Type B pancreatic cell (in vitro differentiated cells): Measurements from ENCODE around the gene ITGAL. TPM values are rescaled to one million over a fixed set of nuclear protein-coding genes. Genes with fewer than 3 reads are reported as not detected.

Experiments
- DNase-seq: peaks from one replicate; pipeline ENCODE4 v3.0.0; 2021; ENCODE audit warnings: mixed read lengths; ENCODE audit not compliant: unreplicated experiment; ENCODE audit errors: extremely low spot score
- H3K27ac Mint-ChIP-seq: 2 replicates; pipeline ENCODE4 v1.8.0; 2021; ENCODE audit warnings: mild to moderate bottlenecking, mixed read lengths
- H3K27me3 Mint-ChIP-seq: 2 replicates; pipeline ENCODE4 v1.8.0; 2021; ENCODE audit warnings: mixed read lengths
- H3K36me3 Mint-ChIP-seq: 2 replicates; pipeline ENCODE4 v1.8.0; 2021; ENCODE audit warnings: mixed read lengths
- H3K4me1 Mint-ChIP-seq: one replicate; pipeline ENCODE4 v1.8.0; 2021; ENCODE audit warnings: mixed read lengths; ENCODE audit not compliant: unreplicated experiment
- H3K4me3 Mint-ChIP-seq: 2 replicates; pipeline ENCODE4 v1.8.0; 2021; ENCODE audit warnings: mild to moderate bottlenecking, mixed read lengths
- H3K9me3 Mint-ChIP-seq: 2 replicates; pipeline ENCODE4 v1.8.0; 2021; ENCODE audit warnings: mixed read lengths
- microRNA-seq: library from miRNA; unstranded; fragments of <30 nt; microRNA quantifications from one replicate; pipeline ENCODE4, GENCODE V29; 2020
- total RNA-seq: library from RNA; stranded (reverse); gene quantifications from 2 replicates; pipeline ENCODE4 v1.2.1, GENCODE V29; 2021; ENCODE audit warnings: low replicate concordance
- TF ChIP-seq, protein P1 (sequence below): fragments of 200-600 bp; sonication (generic); conservative IDR thresholded peaks from 2 replicates; pipeline ENCODE4 v1.5.0; 2021; ENCODE audit warnings: antibody characterized with exemption, mild to moderate bottlenecking

The ITGAL gene
- total RNA-seq, 1 donor from 2014 or later, result 0.48 TPM

DNA sequence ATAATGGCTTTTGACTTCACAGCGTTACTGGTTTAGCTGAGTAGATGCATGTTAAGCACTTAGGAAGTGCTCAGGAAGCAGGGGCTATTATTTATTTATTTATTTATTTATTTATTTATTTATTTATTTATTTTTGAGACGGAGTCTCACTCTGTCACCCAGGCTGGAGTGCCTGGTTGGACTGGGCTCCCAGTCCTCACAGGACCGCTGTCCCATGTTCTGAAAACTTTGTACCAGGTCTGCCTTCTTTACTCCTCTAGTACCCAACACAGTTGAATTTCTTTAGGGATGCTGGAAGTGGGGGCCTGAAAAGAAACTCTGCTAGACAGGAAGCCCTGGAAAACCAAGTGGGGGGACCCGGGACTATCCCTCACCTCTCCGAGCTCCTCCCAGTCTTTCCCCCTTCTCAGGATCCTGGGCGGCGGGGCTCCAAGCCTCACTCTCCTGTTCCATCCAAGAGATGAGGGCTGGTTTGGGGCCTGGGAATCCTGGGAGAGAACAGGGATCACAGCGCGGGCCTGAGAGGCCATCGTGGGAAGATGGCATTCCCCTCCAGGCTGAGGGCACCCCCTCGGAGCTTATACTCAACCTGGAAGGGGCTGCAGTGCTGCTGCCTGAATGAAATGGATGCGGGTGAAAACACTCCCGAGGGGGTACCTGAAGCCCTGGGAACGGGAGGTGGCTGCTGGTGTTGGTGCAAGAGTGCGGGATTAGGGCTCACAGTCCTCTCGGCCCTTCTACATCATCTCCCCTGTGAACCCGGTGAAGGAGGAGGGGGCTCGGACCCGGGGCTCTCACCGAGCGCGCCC lies 98.3 kb downstream of the ITGAL start:
- Mint-ChIP-seq H3K36me3 (peaks cover 4% of the 10 kb centered on the region), H3K9me3 (no peaks in the 10 kb centered on the region), H3K4me1 (peaks cover 33% of the 10 kb centered on the region), H3K27ac (peak overlapping the region; percentile 93), H3K27me3 (no peaks in the 10 kb centered on the region), H3K4me3 (peak overlapping the region; percentile 93)
- TF ChIP-seq, protein P1, sequence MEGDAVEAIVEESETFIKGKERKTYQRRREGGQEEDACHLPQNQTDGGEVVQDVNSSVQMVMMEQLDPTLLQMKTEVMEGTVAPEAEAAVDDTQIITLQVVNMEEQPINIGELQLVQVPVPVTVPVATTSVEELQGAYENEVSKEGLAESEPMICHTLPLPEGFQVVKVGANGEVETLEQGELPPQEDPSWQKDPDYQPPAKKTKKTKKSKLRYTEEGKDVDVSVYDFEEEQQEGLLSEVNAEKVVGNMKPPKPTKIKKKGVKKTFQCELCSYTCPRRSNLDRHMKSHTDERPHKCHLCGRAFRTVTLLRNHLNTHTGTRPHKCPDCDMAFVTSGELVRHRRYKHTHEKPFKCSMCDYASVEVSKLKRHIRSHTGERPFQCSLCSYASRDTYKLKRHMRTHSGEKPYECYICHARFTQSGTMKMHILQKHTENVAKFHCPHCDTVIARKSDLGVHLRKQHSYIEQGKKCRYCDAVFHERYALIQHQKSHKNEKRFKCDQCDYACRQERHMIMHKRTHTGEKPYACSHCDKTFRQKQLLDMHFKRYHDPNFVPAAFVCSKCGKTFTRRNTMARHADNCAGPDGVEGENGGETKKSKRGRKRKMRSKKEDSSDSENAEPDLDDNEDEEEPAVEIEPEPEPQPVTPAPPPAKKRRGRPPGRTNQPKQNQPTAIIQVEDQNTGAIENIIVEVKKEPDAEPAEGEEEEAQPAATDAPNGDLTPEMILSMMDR, result no peak
- no peak for DNase-seq

DNA sequence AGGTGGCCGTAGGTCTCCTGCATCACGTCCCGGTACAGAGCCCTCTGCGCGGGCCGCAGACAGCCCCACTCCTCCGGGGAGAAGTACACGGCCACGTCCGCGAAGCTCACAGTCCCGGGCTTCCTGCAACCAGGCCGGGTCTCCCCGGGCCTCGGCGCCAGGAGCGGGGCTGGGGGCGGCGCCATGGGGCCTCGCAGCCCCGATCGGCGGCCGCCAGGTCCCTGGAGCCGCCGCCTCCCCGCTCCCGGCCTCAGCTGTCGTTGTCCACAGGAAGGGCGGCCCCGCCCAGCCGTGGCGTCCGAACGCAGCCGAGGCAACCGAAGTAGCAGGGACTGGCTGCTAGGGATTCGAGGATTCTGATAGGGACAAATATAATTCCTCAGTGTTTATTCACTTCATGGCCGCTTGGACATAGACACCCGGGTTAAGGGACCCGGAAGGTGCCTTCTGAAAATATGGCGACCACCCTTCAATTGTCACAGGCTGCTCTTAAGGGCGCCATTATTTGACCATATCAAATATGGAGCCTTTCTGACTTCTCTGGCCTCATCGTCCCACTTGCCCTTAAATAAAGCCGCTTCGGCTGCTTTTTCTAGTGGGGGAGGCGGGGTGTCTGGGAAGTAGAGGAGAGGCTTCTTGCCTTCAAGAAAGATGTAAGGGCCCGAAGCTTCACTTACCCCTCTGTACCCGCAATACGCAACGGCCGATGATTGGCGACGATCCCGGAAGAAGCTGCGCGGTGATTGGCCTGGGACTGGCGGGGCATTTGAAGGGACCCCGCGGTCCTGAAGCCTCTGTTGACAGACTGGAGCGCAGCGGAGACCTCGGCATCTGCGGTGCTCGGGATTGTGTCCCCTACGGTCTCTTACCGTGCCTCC lies 99.1 kb downstream of the ITGAL start, which contains the start of gene ZNF688:
TSS of gene ZNF688 (minus strand) at position 270 of the 878 bp plus-strand sequence. CDS start at position 185, 85 bp downstream.
- no peaks in the 10 kb centered on the region for H3K27me3 Mint-ChIP-seq
- DNase-seq, result peak; percentile 88
- peak within 1 kb of the TSS; percentile 93 for H3K27ac Mint-ChIP-seq
- H3K4me3 Mint-ChIP-seq, result peak within 1 kb of the TSS; percentile 96
- TF ChIP-seq, protein P1, result peak; percentile 30
- peaks cover 24% of the 10 kb centered on the region for H3K4me1 Mint-ChIP-seq
- H3K36me3 Mint-ChIP-seq, result peaks cover 4% of the 10 kb centered on the region
- H3K9me3 Mint-ChIP-seq, result no peaks in the 10 kb centered on the region

Small RNA genes lying within 50 kb of the gene (microRNA-seq; reads per million reads assigned to microRNA genes)
- not detected for gene MIR4518

Other genes with a start within 250 kb of the ITGAL start
- 9.1 and 15.3 TPM in 2 replicates for gene NPIPB13, start 224.3 kb upstream of the ITGAL start, total RNA-seq
- 64.6 and 68.9 TPM in 2 replicates for gene CD2BP2, start 117.4 kb upstream of the ITGAL start, total RNA-seq
- gene TBC1D10B, start 102.2 kb upstream of the ITGAL start, total RNA-seq, result 46.8 and 50.0 TPM in 2 replicates
- 10.4 and 21.7 TPM in 2 replicates for gene MYL11, start 97.9 kb upstream of the ITGAL start, total RNA-seq
- 1.4 and 2.3 TPM in 2 replicates for gene SEPTIN1, start 90.2 kb upstream of the ITGAL start, total RNA-seq
- 14.5 and 21.1 TPM in 2 replicates for gene ZNF48, start 77.3 kb upstream of the ITGAL start, total RNA-seq
- gene ZNF771, start 65.1 kb upstream of the ITGAL start, total RNA-seq, result 4.7 and 15.5 TPM in 2 replicates
- 41.8 and 62.1 TPM in 2 replicates for gene DCTPP1, start 42.7 kb upstream of the ITGAL start, total RNA-seq
- gene SEPHS2, start 26.9 kb upstream of the ITGAL start, total RNA-seq, result 58.6 and 84.8 TPM in 2 replicates
- 58.7 and 59.6 TPM in 2 replicates for gene ZNF768, start 53.8 kb downstream of the ITGAL start, total RNA-seq
- 9.3 and 11.4 TPM in 2 replicates for gene ZNF747, start 62.1 kb downstream of the ITGAL start, total RNA-seq
- 16.8 and 20.2 TPM in 2 replicates for gene ZNF764, start 85.6 kb downstream of the ITGAL start, total RNA-seq
- gene ZNF688, start 99.0 kb downstream of the ITGAL start, total RNA-seq, result 9.8 and 14.3 TPM in 2 replicates
- 22.4 and 29.1 TPM in 2 replicates for gene ZNF785, start 113.0 kb downstream of the ITGAL start, total RNA-seq
- gene ZNF689, start 137.6 kb downstream of the ITGAL start, total RNA-seq, result 8.1 and 14.9 TPM in 2 replicates
- gene PRR14, start 178.2 kb downstream of the ITGAL start, total RNA-seq, result 41.1 and 45.0 TPM in 2 replicates
- gene FBRS, start 185.7 kb downstream of the ITGAL start, total RNA-seq, result 77.3 and 78.2 TPM in 2 replicates
- 62.8 and 73.5 TPM in 2 replicates for gene SRCAP, start 226.4 kb downstream of the ITGAL start, total RNA-seq